DND-41 (cell line): ENCODE data around the gene NMRAL1.

ENCODE experiments used
- ATAC-seq: fragments of 200-7000 bp; cut with Tn5 transposase; 3 replicates; pipeline ENCODE4 v1.9.1; 2021; ENCODE audit warnings: low read depth; ENCODE audit not compliant: insufficient read depth
- DNase-seq: peaks from one replicate; pipeline ENCODE4 v3.0.0-alpha.2; 2020
- H2AFZ ChIP-seq: 2 replicates; pipeline ENCODE4 v1.6.0; 2012; ENCODE audit warnings: low read depth, low read length
- H3K27ac ChIP-seq: 2 replicates; pipeline ENCODE4 v1.5.1; 2012; ENCODE audit warnings: low read length, inconsistent platforms
- H3K27me3 ChIP-seq: fragments of 200-600 bp; sonication (generic); 2 replicates; pipeline ENCODE4 v1.6.0; 2012; ENCODE audit warnings: low read length, mild to moderate bottlenecking, inconsistent platforms; ENCODE audit not compliant: insufficient read depth, poor library complexity
- H3K36me3 ChIP-seq: 2 replicates; pipeline ENCODE4 v1.5.1; 2012; ENCODE audit warnings: low read length, inconsistent platforms; ENCODE audit not compliant: insufficient read depth
- H3K4me1 ChIP-seq: 2 replicates; pipeline ENCODE4 v1.5.1; 2012; ENCODE audit warnings: mild to moderate bottlenecking, low read length; ENCODE audit not compliant: insufficient read depth
- H3K4me2 ChIP-seq: 2 replicates; pipeline ENCODE4 v1.6.0; 2012; ENCODE audit warnings: mild to moderate bottlenecking, moderate library complexity, low read length, inconsistent platforms; ENCODE audit not compliant: insufficient read depth
- H3K4me3 ChIP-seq, 2 experiments: fragments of 200-600 bp in 1 of 2; shearing (Covaris generic) in 1 of 2; 2 replicates each; pipeline ENCODE4 v1.5.1; 2012 to 2016; ENCODE audit warnings: inconsistent platforms in 2 of 2, low read length in 2 of 2, mild to moderate bottlenecking in 2 of 2, low read depth in 1 of 2, moderate library complexity in 1 of 2
- H3K79me2 ChIP-seq: 2 replicates; pipeline ENCODE4 v1.6.0; 2012; ENCODE audit warnings: low read length, inconsistent platforms; ENCODE audit not compliant: insufficient read depth
- H3K9ac ChIP-seq: 2 replicates; pipeline ENCODE4 v1.6.0; 2012; ENCODE audit warnings: low read depth, mild to moderate bottlenecking, inconsistent platforms, low read length, moderate library complexity
- H3K9me3 ChIP-seq: 2 replicates; pipeline ENCODE4 v1.5.1; 2012; ENCODE audit warnings: low read length, moderate library complexity, mild to moderate bottlenecking, inconsistent platforms; ENCODE audit not compliant: insufficient read depth, severe bottlenecking
- H4K20me1 ChIP-seq: 2 replicates; pipeline ENCODE4 v1.6.0; 2012; ENCODE audit warnings: low read length; ENCODE audit not compliant: insufficient read depth
- CTCF ChIP-seq: IDR thresholded peaks from 2 replicates; pipeline ENCODE4 v1.5.1; 2012; ENCODE audit warnings: borderline replicate concordance, low read length, moderate library complexity, mild to moderate bottlenecking; ENCODE audit not compliant: poor library complexity, severe bottlenecking; ENCODE audit errors: extremely low read depth
- EZH2 ChIP-seq: IDR thresholded peaks from 3 replicates; pipeline ENCODE4 v1.6.1; 2012; ENCODE audit warnings: borderline replicate concordance, low read depth, mild to moderate bottlenecking, moderate library complexity, low read length, inconsistent platforms; ENCODE audit not compliant: severe bottlenecking

The NMRAL1 gene

GRCh38 chr16:4515611-4516233 lies 41.3 kb upstream of the NMRAL1 start:
- H3K27me3 ChIP-seq = no peaks in the 10 kb centered on the region
- H3K9me3 ChIP-seq = no peaks in the 10 kb centered on the region
- no peaks in the 10 kb centered on the region for H3K79me2 ChIP-seq
- H3K27ac ChIP-seq = no peak overlapping the region
- TF ChIP-seq CTCF = no peak
- no peak for TF ChIP-seq EZH2
- peaks cover 6% of the 10 kb centered on the region for H3K4me1 ChIP-seq
- H4K20me1 ChIP-seq = 0 out of 2 replicates have a peak, but pooled peaks cover 5% of the 10 kb centered on the region
- H2AFZ ChIP-seq = no peak overlapping the region
- H3K4me2 ChIP-seq = no peak overlapping the region
- ATAC-seq (no peak), DNase-seq (no peak)
- no peak overlapping the region for H3K4me3 ChIP-seq
- H3K36me3 ChIP-seq = peaks cover 23% of the 10 kb centered on the region
- H3K9ac ChIP-seq = no peak overlapping the region

DNA sequence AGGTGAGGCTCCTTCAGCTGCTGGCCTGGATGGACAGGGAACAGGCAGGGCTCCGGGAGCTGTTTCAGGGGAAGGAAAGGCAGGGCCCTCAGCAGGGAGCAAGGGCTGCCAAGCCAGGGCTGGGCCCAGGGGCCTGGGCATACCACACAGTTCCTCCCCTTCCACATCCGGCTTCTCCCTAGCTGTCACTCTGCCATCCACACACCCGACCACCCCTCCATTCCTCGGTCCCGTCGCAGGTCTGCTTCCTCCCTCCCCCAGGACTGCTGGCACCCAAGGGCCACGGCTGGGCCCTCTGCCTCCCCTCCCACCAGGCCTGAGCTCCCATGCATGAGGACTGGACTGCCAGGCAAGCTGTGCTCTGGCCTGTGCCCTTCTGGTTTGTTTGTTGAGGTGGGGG lies 40.2 kb upstream of the NMRAL1 start:
- Histone ChIP-seq H2AFZ (no peak overlapping the region), H3K27ac (no peak overlapping the region), H3K79me2 (no peaks in the 10 kb centered on the region), H3K4me3 (no peak overlapping the region), H3K4me2 (no peak overlapping the region), H4K20me1 (0 out of 2 replicates have a peak, but pooled peaks cover 5% of the 10 kb centered on the region), H3K9ac (no peak overlapping the region), H3K4me1 (peaks cover 6% of the 10 kb centered on the region), H3K36me3 (peaks cover 31% of the 10 kb centered on the region), H3K9me3 (no peaks in the 10 kb centered on the region), H3K27me3 (no peaks in the 10 kb centered on the region)
- TF ChIP-seq CTCF = no peak
- no peak for TF ChIP-seq EZH2
- ATAC-seq = no peak
- no peak for DNase-seq

- no peak overlapping the region for H3K27ac ChIP-seq
- H3K4me1 ChIP-seq = peaks cover 6% of the 10 kb centered on the region
- ATAC-seq (no peak), DNase-seq (no peak)
- no peak for TF ChIP-seq CTCF
- no peak for TF ChIP-seq EZH2
- H4K20me1 ChIP-seq = 0 out of 2 replicates have a peak, but pooled peaks cover 5% of the 10 kb centered on the region
- no peak overlapping the region for H2AFZ ChIP-seq
- H3K79me2 ChIP-seq = no peaks in the 10 kb centered on the region
- H3K9ac ChIP-seq = no peak overlapping the region
- H3K4me2 ChIP-seq = no peak overlapping the region
- H3K9me3 ChIP-seq = no peaks in the 10 kb centered on the region
- no peaks in the 10 kb centered on the region for H3K27me3 ChIP-seq
- H3K36me3 ChIP-seq = peaks cover 38% of the 10 kb centered on the region
- H3K4me3 ChIP-seq = no peak overlapping the region
These were observed 39.5 kb upstream of the NMRAL1 start for GRCh38 chr16:4513881-4514280.
